H9 (cell line): ENCODE data around the gene OMD. TPM values are rescaled to one million over a fixed set of nuclear protein-coding genes. Genes with fewer than 3 reads are reported as not detected.

Source experiments
- DNase-seq: peaks from one replicate; pipeline ENCODE4 v3.0.0-alpha.2; 2017
- H2AFZ ChIP-seq: one replicate; pipeline ENCODE4 v1.6.1; 2013; ENCODE audit warnings: mild to moderate bottlenecking, low read length, control low read depth, moderate library complexity
- H2AK5ac ChIP-seq: 2 replicates; pipeline ENCODE4 v1.6.1; 2013; ENCODE audit warnings: low read length, control low read depth, mixed read lengths; ENCODE audit not compliant: insufficient read length
- H2BK120ac ChIP-seq: one replicate; pipeline ENCODE4 v1.6.1; 2013; ENCODE audit warnings: low read depth, mild to moderate bottlenecking, low read length, control low read depth, inconsistent platforms; ENCODE audit not compliant: poor library complexity, severe bottlenecking
- H2BK12ac ChIP-seq: 2 replicates; pipeline ENCODE4 v1.6.1; 2013; ENCODE audit warnings: low read length, control low read depth, mixed read lengths, low read depth; ENCODE audit not compliant: insufficient read length
- H2BK15ac ChIP-seq: 2 replicates; pipeline ENCODE4 v1.6.1; 2013; ENCODE audit warnings: low read depth, low read length, control low read depth
- H2BK20ac ChIP-seq: one replicate; pipeline ENCODE4 v1.6.1; 2013; ENCODE audit warnings: low read depth, mild to moderate bottlenecking, low read length, control low read depth, inconsistent platforms; ENCODE audit not compliant: poor library complexity, severe bottlenecking
- H2BK5ac ChIP-seq: 2 replicates; pipeline ENCODE4 v1.6.1; 2013; ENCODE audit warnings: low read length, control low read depth, mixed read lengths; ENCODE audit not compliant: insufficient read length
- H3K14ac ChIP-seq: 2 replicates; pipeline ENCODE4 v1.6.1; 2013; ENCODE audit warnings: low read length, control low read depth; ENCODE audit not compliant: insufficient read depth
- H3K18ac ChIP-seq: 2 replicates; pipeline ENCODE4 v1.6.1; 2013; ENCODE audit warnings: low read depth, mild to moderate bottlenecking, mixed read lengths, low read length, control low read depth; ENCODE audit not compliant: insufficient read length
- H3K23ac ChIP-seq: 2 replicates; pipeline ENCODE4 v1.6.1; 2013; ENCODE audit warnings: low read length, control low read depth, mixed read lengths, low read depth; ENCODE audit not compliant: insufficient read length
- H3K23me2 ChIP-seq: 2 replicates; pipeline ENCODE4 v1.6.1; 2013; ENCODE audit warnings: low read depth, mild to moderate bottlenecking, mixed read lengths, low read length, control low read depth; ENCODE audit not compliant: insufficient read length, poor library complexity, severe bottlenecking
- H3K27ac ChIP-seq: 2 replicates; pipeline ENCODE4 v1.5.1; 2013; ENCODE audit warnings: low read length, control low read depth, mixed read lengths, low read depth; ENCODE audit not compliant: insufficient read length
- H3K27me3 ChIP-seq: 2 replicates; pipeline ENCODE4 v1.6.1; 2013; ENCODE audit warnings: low read length, control low read depth, inconsistent platforms; ENCODE audit not compliant: insufficient read depth
- H3K4ac ChIP-seq: 2 replicates; pipeline ENCODE4 v1.6.1; 2013; ENCODE audit warnings: low read depth, mild to moderate bottlenecking, control low read depth, inconsistent platforms, low read length, moderate library complexity
- H3K4me1 ChIP-seq: 2 replicates; pipeline ENCODE4 v1.6.1; 2013; ENCODE audit warnings: low read length, control low read depth, inconsistent platforms; ENCODE audit not compliant: insufficient read depth
- H3K4me2 ChIP-seq: 2 replicates; pipeline ENCODE4 v1.6.1; 2013; ENCODE audit warnings: low read length, control low read depth, mixed read lengths; ENCODE audit not compliant: insufficient read length, insufficient read depth
- H3K56ac ChIP-seq: 2 replicates; pipeline ENCODE4 v1.6.1; 2013; ENCODE audit warnings: low read depth, mild to moderate bottlenecking, mixed read lengths, low read length, control low read depth; ENCODE audit not compliant: insufficient read length
- H3K79me1 ChIP-seq: 2 replicates; pipeline ENCODE4 v1.6.1; 2013; ENCODE audit warnings: low read depth, mild to moderate bottlenecking, moderate library complexity, low read length, control low read depth, inconsistent platforms; ENCODE audit not compliant: insufficient read depth, poor library complexity, severe bottlenecking
- H3K79me2 ChIP-seq: 2 replicates; pipeline ENCODE4 v1.6.1; 2013; ENCODE audit warnings: low read length, control low read depth, inconsistent platforms; ENCODE audit not compliant: insufficient read depth
- H3K9ac ChIP-seq: 2 replicates; pipeline ENCODE4 v1.6.1; 2013; ENCODE audit warnings: low read length, control low read depth, mixed read lengths; ENCODE audit not compliant: insufficient read length; ENCODE audit errors: extremely low read depth
- H3K9me3 ChIP-seq: one replicate; pipeline ENCODE4 v1.6.1; 2013; ENCODE audit warnings: low read depth, low read length, inconsistent platforms; ENCODE audit not compliant: control insufficient read depth
- H3T11ph ChIP-seq: one replicate; pipeline ENCODE4 v1.6.1; 2013; ENCODE audit warnings: mild to moderate bottlenecking, low read length, control low read depth, inconsistent platforms
- H4K20me1 ChIP-seq: one replicate; pipeline ENCODE4 v1.6.1; 2013; ENCODE audit not compliant: control insufficient read depth, insufficient read length, insufficient read depth
- H4K5ac ChIP-seq: 2 replicates; pipeline ENCODE4 v1.6.1; 2013; ENCODE audit warnings: low read depth, mild to moderate bottlenecking, mixed read lengths, low read length, control low read depth; ENCODE audit not compliant: insufficient read length
- H4K8ac ChIP-seq: replicated peaks from 2 replicates; pipeline ENCODE4 v1.6.1; 2013; ENCODE audit warnings: low read length, control low read depth, mixed read lengths, low read depth; ENCODE audit not compliant: insufficient read length
- H4K91ac ChIP-seq: 2 replicates; pipeline ENCODE4 v1.6.1; 2013; ENCODE audit warnings: low read depth, mild to moderate bottlenecking, moderate library complexity, mixed read lengths, low read length, control low read depth; ENCODE audit not compliant: insufficient read length
- H3K27ac Mint-ChIP-seq, 3 experiments: 2 replicates in 2 of 3; 3 replicates in 1 of 3; pipeline ENCODE4 v1.8.0; 2020 to 2021; ENCODE audit warnings: mixed read lengths in 3 of 3, mild to moderate bottlenecking in 1 of 3, moderate library complexity in 1 of 3
- H3K27me3 Mint-ChIP-seq: 2 replicates; pipeline ENCODE4 v1.8.0; 2021; ENCODE audit warnings: low read depth, mild to moderate bottlenecking, moderate library complexity, mixed read lengths
- H3K36me3 Mint-ChIP-seq, 3 experiments: 2 replicates in 2 of 3; 3 replicates in 1 of 3; pipeline ENCODE4 v1.8.0; 2020 to 2021; ENCODE audit warnings: low read depth in 3 of 3, mixed read lengths in 3 of 3; ENCODE audit not compliant: insufficient read depth in 1 of 3
- H3K4me1 Mint-ChIP-seq, 2 experiments: 2 replicates each; pipeline ENCODE4 v1.8.0; 2020; ENCODE audit warnings: mixed read lengths in 2 of 2
- H3K4me3 Mint-ChIP-seq, 2 experiments: 2 replicates in 1 of 2; 3 replicates in 1 of 2; pipeline ENCODE4 v1.8.0; 2020 to 2021; ENCODE audit warnings: mild to moderate bottlenecking in 2 of 2, mixed read lengths in 2 of 2, moderate library complexity in 1 of 2
- H3K9me3 Mint-ChIP-seq, 2 experiments: 2 replicates in 1 of 2; 3 replicates in 1 of 2; pipeline ENCODE4 v1.8.0; 2020; ENCODE audit warnings: mild to moderate bottlenecking in 2 of 2, mixed read lengths in 2 of 2, moderate library complexity in 1 of 2
- total RNA-seq: library from RNA; stranded (reverse); gene quantifications from 2 replicates; pipeline ENCODE4 v1.2.1, GENCODE V29; 2021
- TF ChIP-seq, protein P1 (sequence below): fragments of 200-600 bp; sonication (generic); conservative IDR thresholded peaks from 3 replicates; pipeline ENCODE4 v1.8.0; 2021; ENCODE audit warnings: antibody characterized with exemption, mild to moderate bottlenecking

Gene OMD
- total RNA-seq, 1 experiment from 2014 or later: not detected

DNA sequence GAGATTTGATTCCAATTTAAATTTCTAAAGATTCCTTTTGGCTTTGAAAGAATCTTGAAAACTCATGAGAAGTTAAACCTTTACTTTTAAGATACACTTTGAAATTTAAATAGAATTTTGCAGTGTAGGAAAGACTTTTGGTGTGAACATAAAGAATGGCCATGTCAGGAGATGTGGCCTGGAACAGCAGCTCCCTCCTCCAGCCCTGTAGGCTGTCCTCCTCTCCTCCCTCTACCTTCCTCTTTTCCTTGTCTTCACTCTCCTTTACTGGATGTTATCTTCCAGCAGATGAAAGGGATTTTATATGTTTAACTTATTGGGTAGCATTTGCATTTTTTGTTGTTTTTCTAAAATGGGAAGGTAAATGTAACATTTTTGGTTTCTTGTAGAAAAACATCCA, 39.1 kb upstream of the OMD start:
- no peak overlapping the region for H2BK20ac ChIP-seq
- no peak overlapping the region for H3K4ac ChIP-seq
- no peaks in the 10 kb centered on the region for H4K20me1 ChIP-seq
- H2AK5ac ChIP-seq: no peak overlapping the region
- no peak overlapping the region for H4K91ac ChIP-seq
- Mint-ChIP-seq H3K9me3 (no peaks in the 10 kb centered on the region), H3K36me3 (no peaks in the 10 kb centered on the region), H3K27me3 (no peaks in the 10 kb centered on the region), H3K27ac (no peak overlapping the region), H3K4me3 (no peak overlapping the region), H3K4me1 (peaks cover 11% of the 10 kb centered on the region in 2 experiments)
- no peaks in the 10 kb centered on the region for H3K23me2 ChIP-seq
- no peak overlapping the region for H3K18ac ChIP-seq
- no peak overlapping the region for H3K14ac ChIP-seq
- H2BK12ac ChIP-seq: no peak overlapping the region
- H3K27ac ChIP-seq: no peak overlapping the region
- H4K5ac ChIP-seq: no peak overlapping the region
- H3K9ac ChIP-seq: no peak overlapping the region
- no peak overlapping the region for H2BK120ac ChIP-seq
- no peaks in the 10 kb centered on the region for H3K27me3 ChIP-seq
- H2AFZ ChIP-seq: no peak overlapping the region
- H3K4me1 ChIP-seq: 0 out of 2 replicates have a peak, but pooled peaks cover 3% of the 10 kb centered on the region
- no peak overlapping the region for H2BK15ac ChIP-seq
- no peak overlapping the region for H3K23ac ChIP-seq
- H3K79me2 ChIP-seq: no peaks in the 10 kb centered on the region
- no peak for DNase-seq
- TF ChIP-seq, protein P1, sequence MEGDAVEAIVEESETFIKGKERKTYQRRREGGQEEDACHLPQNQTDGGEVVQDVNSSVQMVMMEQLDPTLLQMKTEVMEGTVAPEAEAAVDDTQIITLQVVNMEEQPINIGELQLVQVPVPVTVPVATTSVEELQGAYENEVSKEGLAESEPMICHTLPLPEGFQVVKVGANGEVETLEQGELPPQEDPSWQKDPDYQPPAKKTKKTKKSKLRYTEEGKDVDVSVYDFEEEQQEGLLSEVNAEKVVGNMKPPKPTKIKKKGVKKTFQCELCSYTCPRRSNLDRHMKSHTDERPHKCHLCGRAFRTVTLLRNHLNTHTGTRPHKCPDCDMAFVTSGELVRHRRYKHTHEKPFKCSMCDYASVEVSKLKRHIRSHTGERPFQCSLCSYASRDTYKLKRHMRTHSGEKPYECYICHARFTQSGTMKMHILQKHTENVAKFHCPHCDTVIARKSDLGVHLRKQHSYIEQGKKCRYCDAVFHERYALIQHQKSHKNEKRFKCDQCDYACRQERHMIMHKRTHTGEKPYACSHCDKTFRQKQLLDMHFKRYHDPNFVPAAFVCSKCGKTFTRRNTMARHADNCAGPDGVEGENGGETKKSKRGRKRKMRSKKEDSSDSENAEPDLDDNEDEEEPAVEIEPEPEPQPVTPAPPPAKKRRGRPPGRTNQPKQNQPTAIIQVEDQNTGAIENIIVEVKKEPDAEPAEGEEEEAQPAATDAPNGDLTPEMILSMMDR: no peak
- H3K4me2 ChIP-seq: no peak overlapping the region
- no peak overlapping the region for H3K56ac ChIP-seq
- H3K79me1 ChIP-seq: no peaks in the 10 kb centered on the region
- no peak overlapping the region for H2BK5ac ChIP-seq
- H4K8ac ChIP-seq: no peak overlapping the region
- H3K9me3 ChIP-seq: no peaks in the 10 kb centered on the region
- no peak overlapping the region for H3T11ph ChIP-seq
